Hypothalamus (tissue), 51 donors: ENCODE measurements around the gene MARCHF10.

Experiments used
- DNase-seq, 51 donors: peaks; one replicate each; lab custom pipeline; 2025; lab: John Stamatoyannopoulos, UW

The MARCHF10 gene

GRCh38 chr17:62822080-62822904 is 14.2 kb upstream of the MARCHF10 start:
- DNase-seq: no peak

- DNase-seq: no peak
These were observed 13.3 kb upstream of the MARCHF10 start for GRCh38 chr17:62821189-62822079.

DNA sequence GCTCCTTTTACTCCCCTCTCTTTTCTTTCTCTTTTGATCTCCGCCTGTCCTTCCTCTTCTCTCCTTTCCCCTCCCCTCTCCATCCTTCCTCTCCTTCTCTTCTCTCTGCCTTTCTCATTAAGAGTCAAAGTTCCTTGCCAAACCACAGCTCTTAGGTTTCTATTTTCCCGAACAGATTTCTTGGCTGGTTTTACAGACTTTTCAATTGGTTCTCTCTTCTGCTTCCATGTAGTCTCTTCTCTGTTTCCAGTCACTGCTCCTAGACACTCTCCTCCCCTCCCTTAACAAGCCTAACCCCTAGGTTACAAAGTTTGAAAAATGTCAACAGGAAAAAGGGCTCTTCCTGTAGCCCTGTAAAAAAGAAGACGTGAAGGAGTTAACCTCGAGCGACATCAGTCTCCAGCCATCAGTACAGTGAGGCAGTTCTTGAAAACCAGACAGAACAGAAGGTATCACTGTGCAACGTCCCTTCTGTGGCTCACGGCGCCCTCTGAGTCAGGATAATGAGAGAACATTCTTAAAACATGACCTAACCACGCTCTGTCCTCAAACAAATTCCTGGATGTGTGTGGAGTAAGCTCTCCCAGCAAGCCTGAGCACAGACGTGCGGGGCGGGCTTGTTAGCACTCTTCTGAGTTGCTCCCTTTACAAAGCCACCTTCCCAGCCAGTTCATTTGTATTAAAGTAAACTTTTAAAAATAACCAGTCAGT is 11.6 kb upstream of the MARCHF10 start:
- peak in 6 of 51 donors; percentile 6 to 56 (median 17) for DNase-seq

- DNase-seq: no peak
These were observed 10.4 kb upstream of the MARCHF10 start for GRCh38 chr17:62818526-62818925.

DNA sequence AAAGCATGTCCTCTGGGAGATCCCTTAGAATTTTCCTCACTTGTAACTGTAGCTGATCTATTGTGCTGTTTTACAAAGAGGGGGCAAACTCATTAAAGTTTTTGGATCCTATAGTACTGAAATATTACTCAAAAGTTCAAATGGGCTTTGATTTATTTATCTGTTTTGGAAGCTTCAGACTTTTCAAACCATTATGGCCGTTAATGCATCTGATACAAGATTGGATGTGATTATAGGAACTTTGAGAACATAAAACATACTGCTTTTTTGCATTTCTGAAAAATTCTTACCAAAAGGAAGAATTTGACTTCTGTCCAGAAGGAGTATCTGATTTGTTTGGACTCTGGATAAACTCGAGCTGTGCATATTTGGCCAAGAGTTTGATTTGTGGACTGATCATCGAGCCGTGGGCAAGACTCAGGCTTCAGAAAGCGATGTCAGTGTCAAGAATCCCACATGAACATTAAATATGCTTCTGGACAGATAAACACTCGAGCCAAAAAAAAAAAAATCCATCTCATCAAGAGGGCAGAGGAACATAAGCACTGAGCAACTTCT is 8.2 kb upstream of the MARCHF10 start:
- no peak for DNase-seq

DNA sequence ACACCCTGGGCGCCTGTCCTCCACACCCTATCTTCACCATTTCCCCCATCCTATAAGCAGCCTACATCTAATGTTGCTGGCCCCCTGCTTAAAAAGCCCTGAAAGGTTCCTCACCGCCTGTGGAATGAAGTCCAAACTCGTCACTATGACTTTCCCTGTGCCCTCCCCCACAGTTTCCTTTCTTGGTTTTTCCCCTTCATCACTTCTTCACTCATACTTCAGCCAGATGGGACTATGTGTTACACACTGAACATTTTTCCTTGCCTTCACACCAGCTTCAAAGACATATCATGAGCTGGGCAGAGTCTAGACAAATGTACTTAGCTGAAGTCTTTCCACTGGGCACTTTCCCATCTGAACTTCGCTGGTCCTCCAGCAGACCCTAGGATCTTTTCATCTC is 1.5 kb upstream of the MARCHF10 start:
- DNase-seq: peak in 1 of 51 donors; percentile 5

DNA sequence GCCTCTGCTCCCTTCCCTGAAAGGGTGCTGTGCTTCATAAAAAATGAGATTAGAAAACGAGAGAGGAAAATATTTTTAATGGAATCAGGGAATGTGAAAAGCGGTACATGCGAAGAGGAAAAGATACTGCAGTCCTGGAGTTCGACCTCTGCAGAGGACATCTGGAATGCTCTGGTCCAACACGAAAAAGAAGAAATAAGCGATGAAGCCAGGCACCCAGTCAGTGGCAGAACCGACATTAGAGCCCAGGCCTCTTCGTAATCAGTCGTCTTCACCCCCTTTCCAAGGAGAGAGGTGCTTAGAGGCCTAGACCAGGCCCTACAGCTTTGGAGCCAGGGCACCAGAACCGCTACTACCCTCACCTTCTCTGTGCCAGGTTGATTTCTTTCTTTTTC is 459 bp upstream of the MARCHF10 start:
- peak in 3 of 51 donors; percentile 34 to 47 (median 35) for DNase-seq

- no peak for DNase-seq
These were observed 2.9 kb downstream of the MARCHF10 start for GRCh38 chr17:62805234-62805633.

DNA sequence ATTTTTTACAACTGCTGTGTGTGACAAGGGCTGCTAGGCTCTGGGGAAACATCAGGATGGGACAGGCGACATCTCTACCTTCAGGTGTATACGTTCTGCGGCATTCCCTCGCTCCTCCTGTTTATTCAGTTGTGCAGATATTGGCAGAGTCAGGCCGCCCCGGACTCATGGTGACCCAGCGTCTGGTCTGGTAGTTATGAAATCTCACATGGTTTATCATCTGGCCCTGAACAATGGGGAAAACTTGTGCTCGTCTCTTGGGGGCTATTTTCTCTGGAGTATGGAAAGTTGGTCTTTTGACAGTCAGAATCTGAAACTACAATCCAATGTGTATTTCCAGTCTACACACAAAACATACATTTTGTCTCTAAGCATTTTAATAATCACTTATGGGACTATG is 3.3 kb downstream of the MARCHF10 start:
- DNase-seq: no peak

DNA sequence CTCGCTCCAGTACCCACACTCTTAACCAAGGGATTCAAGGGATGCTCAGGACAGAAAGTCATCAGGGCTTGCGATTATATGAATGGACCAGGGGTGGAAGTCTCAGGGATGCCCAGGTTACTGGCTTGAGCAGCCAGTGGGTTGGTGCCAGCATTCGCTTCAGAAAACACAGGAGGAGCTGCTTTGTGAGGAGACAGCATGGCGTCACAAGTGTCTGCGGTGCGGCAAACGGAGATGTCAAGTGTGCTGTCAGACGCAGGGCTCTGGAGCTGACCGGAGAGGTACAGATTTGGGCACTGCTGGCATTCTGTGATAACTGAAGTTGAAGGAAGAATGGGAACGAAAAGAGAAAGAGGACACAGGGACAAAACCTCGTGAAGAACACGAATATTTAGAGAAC is 4.1 kb downstream of the MARCHF10 start:
- no peak for DNase-seq

DNA sequence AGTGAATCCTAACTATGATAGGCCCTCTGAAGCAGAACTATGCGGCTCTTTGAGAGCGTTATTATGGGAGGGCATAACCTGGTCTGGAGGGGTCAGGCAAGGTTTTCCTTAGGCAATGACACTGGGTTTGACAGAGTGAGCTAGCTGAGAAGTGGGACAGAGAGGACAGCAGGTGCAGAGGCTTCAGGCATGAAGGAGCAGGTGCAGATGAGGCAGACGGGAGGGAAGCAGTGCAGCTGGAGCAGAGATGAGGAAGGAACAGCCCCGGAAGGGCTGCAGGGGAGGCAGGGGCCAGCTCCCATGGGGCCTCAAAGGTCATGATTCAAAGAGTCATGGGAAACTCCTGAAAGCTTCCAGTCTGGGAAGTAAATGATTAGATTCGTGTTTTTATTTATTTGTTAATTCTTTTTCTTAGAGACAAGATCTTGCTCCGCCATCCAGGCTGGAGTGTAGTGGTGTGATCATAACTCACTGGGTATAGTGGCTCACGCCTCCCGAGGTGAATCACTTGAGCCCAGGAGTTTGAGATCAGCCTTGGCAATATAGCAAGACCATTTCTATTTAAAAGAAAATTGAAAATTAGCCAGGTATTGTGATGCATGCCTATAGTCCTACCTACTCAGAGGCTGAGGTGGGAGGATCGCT is 5.4 kb downstream of the MARCHF10 start:
- DNase-seq: no peak

DNA sequence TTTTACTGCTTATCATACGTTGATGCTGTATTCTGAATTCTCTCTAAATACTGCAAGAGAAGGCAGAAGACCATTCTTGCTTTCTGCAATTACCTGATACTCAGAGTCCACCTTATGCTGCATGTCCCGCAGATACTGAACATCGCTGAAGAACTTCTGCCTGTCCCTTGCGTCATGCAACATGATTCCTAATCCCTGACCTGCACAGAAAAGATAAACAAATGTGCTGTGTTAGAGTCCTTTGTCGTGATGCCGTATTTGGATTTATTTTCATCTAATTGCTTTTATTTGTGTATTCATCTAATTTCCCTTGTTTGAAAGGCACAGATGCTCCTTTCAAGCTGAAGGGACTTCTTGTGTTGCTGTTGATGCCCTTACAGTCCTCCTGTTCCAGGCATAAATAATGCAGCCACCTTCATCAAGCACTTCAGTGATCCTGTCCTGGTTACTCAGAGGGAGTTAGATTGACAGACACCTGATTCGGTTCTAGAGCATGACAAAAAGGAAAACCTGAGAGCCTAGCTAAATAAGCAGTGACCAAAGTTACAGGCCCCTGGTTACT is 6.5 kb downstream of the MARCHF10 start:
- no peak for DNase-seq

DNA sequence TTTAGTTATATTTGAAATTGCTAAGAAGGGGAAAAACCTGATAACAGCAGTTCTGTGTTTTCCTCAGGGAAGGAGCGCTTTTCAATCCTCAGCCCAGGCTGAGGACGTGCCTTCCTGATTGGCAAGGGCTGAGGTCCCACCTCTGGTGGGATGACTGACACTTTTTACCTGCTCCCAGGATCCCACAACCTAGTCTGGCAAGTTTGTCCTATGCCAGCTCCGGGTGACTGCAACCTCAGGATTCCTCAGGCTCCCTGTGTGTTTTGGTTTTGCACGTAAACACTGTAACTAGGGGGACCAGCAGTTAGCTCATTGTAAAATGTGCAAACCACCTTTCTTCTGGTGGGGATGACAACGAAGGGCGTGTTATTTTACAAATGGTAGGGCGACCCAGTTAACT is 7.5 kb downstream of the MARCHF10 start:
- DNase-seq: peak in 1 of 51 donors; percentile 14

DNA sequence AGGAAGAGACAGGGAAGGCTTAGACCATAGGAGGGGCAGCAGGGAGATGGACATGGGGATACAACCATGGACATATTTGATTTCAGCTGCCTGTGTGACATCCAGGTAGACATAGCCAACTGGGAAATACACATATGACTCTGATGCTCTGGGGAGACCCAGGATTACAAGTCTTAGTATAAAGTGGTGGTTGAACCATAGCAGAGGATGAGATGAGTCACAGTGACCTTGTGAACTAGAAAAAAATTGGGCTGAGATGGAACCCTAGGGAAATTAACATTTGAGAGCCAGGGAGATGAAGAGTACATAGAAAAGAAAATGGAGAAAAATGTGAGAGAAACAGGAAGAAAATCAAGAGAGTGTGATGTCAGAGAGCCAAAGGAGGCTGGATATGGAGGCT is 10.2 kb downstream of the MARCHF10 start:
- DNase-seq: no peak

DNA sequence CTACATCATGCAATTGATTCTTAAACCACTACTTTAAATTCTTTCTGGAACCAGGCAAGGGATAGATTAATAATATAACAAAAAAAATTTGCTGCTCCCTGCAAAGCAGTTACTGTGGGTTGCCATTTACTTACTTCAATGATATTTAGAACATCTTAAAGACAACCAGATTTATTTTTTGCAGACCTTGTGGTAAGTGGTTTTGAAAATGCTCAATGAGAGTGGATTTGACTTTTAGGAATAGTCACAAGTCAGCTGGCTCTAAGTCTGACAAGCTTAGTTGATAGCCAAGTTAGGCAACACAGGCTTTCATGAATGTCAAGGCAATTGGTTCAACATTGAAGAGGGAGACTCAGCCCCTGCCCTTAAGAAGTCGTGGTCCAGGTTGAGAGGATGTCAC is 11.8 kb downstream of the MARCHF10 start:
- no peak for DNase-seq

- no peak for DNase-seq
These were observed 13.5 kb downstream of the MARCHF10 start for GRCh38 chr17:62794666-62794971.

DNA sequence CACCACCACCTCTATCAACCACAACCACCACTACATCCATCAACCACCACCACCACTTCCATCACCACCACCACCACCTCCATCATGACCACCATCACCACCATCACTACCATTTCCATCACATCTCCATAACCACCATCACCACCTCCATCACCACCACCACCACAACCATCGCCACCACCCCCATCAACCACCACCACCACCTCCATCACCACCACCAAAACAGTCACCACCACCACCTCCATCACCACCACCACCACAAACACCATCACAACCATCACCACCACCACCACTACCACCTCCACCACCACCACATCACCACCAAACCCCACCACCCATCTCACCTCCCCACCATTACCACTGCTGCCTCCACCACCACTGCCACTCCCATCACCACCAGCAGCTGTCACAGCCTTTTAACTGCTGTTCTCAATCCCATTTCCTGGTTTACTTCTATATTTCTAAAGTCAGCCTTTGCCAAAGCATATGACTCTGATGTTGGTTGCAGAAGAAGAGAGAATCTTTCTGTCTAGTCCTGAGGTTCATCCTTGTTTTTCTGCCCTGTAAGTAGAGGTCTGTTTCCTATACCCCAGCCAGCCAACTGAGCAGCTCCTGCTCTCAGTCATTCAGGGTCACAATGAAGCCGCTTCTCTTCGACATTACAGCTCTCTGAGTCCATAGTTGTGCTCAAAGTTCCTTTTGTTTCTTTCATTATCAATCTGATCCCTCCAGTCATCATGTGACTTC is 14.0 kb downstream of the MARCHF10 start:
- DNase-seq: no peak

DNA sequence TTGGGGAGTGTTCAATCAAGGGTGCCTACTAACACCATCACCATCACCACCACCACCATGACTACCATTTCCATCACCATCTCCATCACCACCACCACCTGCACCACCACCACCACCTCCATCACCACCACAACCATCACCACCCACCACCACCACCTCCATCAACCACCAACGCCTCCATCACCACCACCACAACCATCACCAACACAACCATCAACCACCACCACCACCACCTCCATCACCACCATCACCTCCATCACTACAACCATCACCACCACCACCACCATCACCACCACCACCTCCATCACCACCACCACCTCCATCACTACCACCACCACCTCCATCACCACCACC is 15.7 kb downstream of the MARCHF10 start:
- no peak for DNase-seq

- peak in 1 of 51 donors; percentile 6 for DNase-seq
These were observed 16.2 kb downstream of the MARCHF10 start for GRCh38 chr17:62791767-62792446.
